ENCODE data around the gene USP13.

- no peak for TF ChIP-seq CTCF (IDR thresholded peaks at IDR 0.05 in 4 of 5, conservative IDR thresholded peaks at IDR 0.05 in 1 of 5)
- TF ChIP-seq POLR2A (IDR thresholded peaks at IDR 0.05): peak in 1 of 2 donors; percentile 59
Observed at GRCh38 chr3:179671747-179672242, 19.0 kb downstream of the USP13 start.
